ENCODE measurements around the gene GJC2.

GRCh38 chr1:228145463-228146416 lies 4.0 kb upstream of the GJC2 start:
- TF ChIP-seq CTCF (IDR thresholded peaks at IDR 0.05; ENCODE audit: borderline replicate concordance, extremely low read depth, low read length, poor library complexity, severe bottlenecking) (no peak), EZH2 (IDR thresholded peaks at IDR 0.05; ENCODE audit: borderline replicate concordance, low read depth, low read length, severe bottlenecking) (no peak)

Measured in DND-41 (cell line).